Heart right ventricle (tissue), 16 donors: Measurements from ENCODE around the gene ATP2B1. TPM values are rescaled to one million over a fixed set of nuclear protein-coding genes. Genes with fewer than 3 reads are reported as not detected.

ENCODE experiments used
- ATAC-seq, 8 donors: fragments of 200-7000 bp; cut with Tn5 transposase; one replicate each; pipeline ENCODE4 v1.9.1; 2020; ENCODE audit warnings: mild to moderate bottlenecking in 8 of 8, moderate library complexity in 8 of 8, moderate number of reproducible peaks in 1 of 8
- DNase-seq, 2 donors: peaks; one replicate each; pipeline ENCODE4 v3.0.0-alpha.2; 2020
- H3K27ac ChIP-seq, 10 donors: fragments of 200-600 bp; sonication (generic) in 2 of 10; one replicate each; pipeline versions ENCODE4 v1.5.0 to v1.8.0; 2020 to 2022; ENCODE audit warnings: mild to moderate bottlenecking in 3 of 10
- H3K27me3 ChIP-seq, 7 donors: fragments of 200-600 bp; one replicate each; pipeline ENCODE4 v1.8.0; 2021 to 2022; ENCODE audit warnings: mild to moderate bottlenecking in 2 of 7
- H3K36me3 ChIP-seq, 9 donors: fragments of 200-600 bp; sonication (generic) in 1 of 9; one replicate each; pipeline versions ENCODE4 v1.5.0 to v1.8.0; 2020 to 2022; ENCODE audit warnings: mild to moderate bottlenecking in 2 of 9
- H3K4me1 ChIP-seq, 9 donors: fragments of 200-600 bp; sonication (generic) in 1 of 9; one replicate each; pipeline versions ENCODE4 v1.5.0 to v1.8.0; 2020 to 2022; ENCODE audit warnings: mild to moderate bottlenecking in 4 of 9
- H3K4me3 ChIP-seq, 10 donors: fragments of 200-600 bp; sonication (generic) in 2 of 10; one replicate each; pipeline versions ENCODE4 v1.5.0 to v1.8.0; 2020 to 2022; ENCODE audit warnings: mild to moderate bottlenecking in 7 of 10, moderate library complexity in 2 of 10
- H3K9me3 ChIP-seq, 11 donors: fragments of 200-600 bp in 10 of 11; sonication (generic) in 2 of 11; one replicate each; pipeline versions ENCODE4 v1.5.0 to v1.8.0; 2013 to 2022; ENCODE audit warnings: mild to moderate bottlenecking in 2 of 11, control low read depth in 1 of 11, moderate library complexity in 1 of 11
- CTCF ChIP-seq, 9 donors: fragments of 200-600 bp; sonication (generic) in 2 of 9; IDR thresholded peaks; one replicate each; pipeline versions ENCODE4 v1.5.0 to v1.8.0; 2021 to 2022; ENCODE audit warnings: antibody characterized with exemption in 9 of 9, mild to moderate bottlenecking in 5 of 9, moderate library complexity in 1 of 9
- WGBS, 2 donors: extraction: QIAGEN DNeasy Blood & Tissue Kit; methylation state at CpG; one replicate each; pipeline ENCODE4 v1.1.7; 2013; ENCODE audit warnings: inconsistent platforms in 1 of 2; 5-methylcytosine and 5-hydroxymethylcytosine counted together
- intact Hi-C, 10 donors: fragments of 100-400 bp; cut with DNase I; formaldehyde crosslinking; loops; one replicate each; pipeline versions ENCODE4 v1.11.1 to v1.14.2; 2022
- polyA plus RNA-seq, 2 donors: library from polyadenylated mRNA; stranded (reverse); fragments of 200-250 nt; gene quantifications; one replicate each; pipeline ENCODE4 v1.2.3, GENCODE V29; 2013
- total RNA-seq, 10 donors: library from RNA; stranded (reverse); fragmentation: NEBNext Ultra II Directional in 3 of 10; extraction: Animal tissue kit (Norgen Biotek cat#: 25700) in 3 of 10; gene quantifications; one replicate each; pipeline versions ENCODE4 v1.2.1 to v1.2.4, GENCODE V29; 2021 to 2023
- donor health status: Arrhythmogenic right ventricular cardiomyopathy.
- donor health status: ischemic (EF 13 %, LVEDD 7.1; RV severe dilation, severe dysfunction).
- donor health status: healthy with polysubstance abuse.
- donor health status: DM: no; HTN: yes; CAD: no.
- donor health status: DM: no; HTN: no; CAD: no.
- donor health status: ischemic (EF 25% LVEDD 6.9; RV normal size, moderate dysfunction).
- donor health status: ischemic (EF 25% LVEDD 5.7; RV mildly dilated, moderate dysfunction).
- donor health status: healthy.
- donor health status: DM: yes; HTN: yes; CAD: no.
- donor health status: Ischemic cardiomyopathy.
- donor health status: ischemic (EF 35%, LVEDD 5.7; RV mildly dilated, moderate dysfunction).
- donor health status: nonischemic (EF 11% LVEDD 7.7; RV severe dilation, severe dysfunction).
- donor health status: DM: yes; HTN: yes; CAD: no.
- donor health status: PGD.
- donor health status: ischemic (EF 29% LVEDD 5.4; RV normal size, mild dysfunction).
- donor health status: nonischemic (EF 23%, LVEDD 6.1; RV moderate dilation, normal function).

The ATP2B1 gene
- total and polyA plus RNA-seq, 12 donors, result 5.9 to 20.5 (median 15.2) TPM

GRCh38 chr12:89692439-89692838 is 16.2 kb downstream of the ATP2B1 start:
- no peaks in the 10 kb centered on the region for H3K36me3 ChIP-seq
- DNase-seq (no peak), ATAC-seq (no peak)
- H3K4me3 ChIP-seq, result no peak overlapping the region
- peaks cover 0 to 71% (median 8%) of the 10 kb centered on the region in 9 donors for H3K4me1 ChIP-seq
- H3K27ac ChIP-seq, result no peak overlapping the region
- H3K27me3 ChIP-seq, result no peaks in the 10 kb centered on the region
- TF ChIP-seq CTCF (IDR thresholded peaks at IDR 0.05), result no peak
- no peaks in the 10 kb centered on the region for H3K9me3 ChIP-seq
- intact Hi-C loops, result no loop called here
- WGBS, 2 donors, result 90% methylated on average over 1 of the region's 1 CpG

GRCh38 chr12:89691659-89692058 is 17.0 kb downstream of the ATP2B1 start:
- WGBS, 2 donors, result 70 to 89% methylated on average over 1 of the region's 1 CpG
- no peak for TF ChIP-seq CTCF (IDR thresholded peaks at IDR 0.05)
- no peaks in the 10 kb centered on the region for H3K27me3 ChIP-seq
- no peaks in the 10 kb centered on the region for H3K9me3 ChIP-seq
- peaks cover 0 to 67% (median 8%) of the 10 kb centered on the region in 9 donors for H3K4me1 ChIP-seq
- no peak overlapping the region for H3K27ac ChIP-seq
- no peaks in the 10 kb centered on the region for H3K36me3 ChIP-seq
- intact Hi-C loops, result no loop called here
- no peak for ATAC-seq
- H3K4me3 ChIP-seq, result no peak overlapping the region
- DNase-seq, result no peak

DNA sequence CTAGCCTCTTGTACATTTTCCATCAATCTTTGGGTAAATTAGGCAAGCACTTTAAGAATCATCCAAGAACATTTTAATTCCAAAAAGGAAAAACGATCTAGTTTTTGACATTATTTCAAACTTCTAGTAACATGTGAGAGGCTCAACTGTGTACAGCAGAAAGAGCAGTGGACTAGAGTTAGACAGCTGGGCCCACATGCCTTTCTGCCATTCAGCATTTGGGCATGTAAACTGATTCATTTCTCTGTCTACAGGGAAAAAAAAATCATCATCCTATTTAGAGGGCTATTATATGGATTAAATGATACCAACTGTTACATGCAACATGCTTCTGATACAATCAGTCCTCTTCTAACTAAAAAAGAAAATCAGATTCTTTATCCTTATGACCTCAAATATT is 17.7 kb downstream of the ATP2B1 start:
- Histone ChIP-seq H3K36me3 (no peaks in the 10 kb centered on the region), H3K9me3 (no peaks in the 10 kb centered on the region), H3K4me1 (peaks cover 0 to 59% (median 8%) of the 10 kb centered on the region in 9 donors), H3K27me3 (no peaks in the 10 kb centered on the region), H3K27ac (no peak overlapping the region), H3K4me3 (no peak overlapping the region)
- 74 to 75% methylated on average over 1 of the region's 1 CpG for WGBS, 2 donors
- intact Hi-C loops, result no loop called here
- no peak for DNase-seq
- no peak for TF ChIP-seq CTCF (IDR thresholded peaks at IDR 0.05)
- ATAC-seq, result no peak

GRCh38 chr12:89689306-89689705 is 19.3 kb downstream of the ATP2B1 start:
- intact Hi-C loops, result no loop called here
- Histone ChIP-seq H3K4me3 (no peak overlapping the region), H3K27me3 (no peaks in the 10 kb centered on the region), H3K36me3 (no peaks in the 10 kb centered on the region), H3K9me3 (no peaks in the 10 kb centered on the region), H3K4me1 (peaks cover 0 to 44% (median 8%) of the 10 kb centered on the region in 9 donors), H3K27ac (no peak overlapping the region)
- ATAC-seq (no peak), DNase-seq (no peak)
- 90 to 91% methylated on average over 3 of the region's 3 CpGs for WGBS, 2 donors
- TF ChIP-seq CTCF (IDR thresholded peaks at IDR 0.05), result no peak
